Left hindlimb (tissue), 1 donor: Measurements from ENCODE around the gene NPR3.

Experiments
- DNase-seq: peaks from one replicate; pipeline ENCODE4 v3.0.0-alpha.2; 2018

NPR3 gene

DNA sequence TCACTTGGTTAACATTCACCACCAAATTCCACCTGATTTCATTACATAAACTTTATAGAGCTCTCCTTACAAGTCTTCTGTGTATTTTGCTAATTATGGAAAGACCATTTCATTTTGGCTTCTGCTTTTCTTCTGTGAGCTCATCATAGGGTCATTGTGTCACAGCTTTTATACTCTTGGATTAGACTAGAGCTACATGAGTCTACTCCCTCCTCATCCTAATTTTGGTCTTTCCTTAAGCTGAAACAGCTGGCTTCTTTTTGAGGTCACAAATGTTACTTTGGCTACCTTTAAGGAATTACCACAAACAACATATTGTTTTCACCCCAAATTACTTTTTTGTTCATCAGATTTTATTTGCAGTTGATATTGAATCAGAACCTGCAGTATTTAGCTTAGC, 103.0 kb downstream of the NPR3 start:
- DNase-seq, result no peak

DNA sequence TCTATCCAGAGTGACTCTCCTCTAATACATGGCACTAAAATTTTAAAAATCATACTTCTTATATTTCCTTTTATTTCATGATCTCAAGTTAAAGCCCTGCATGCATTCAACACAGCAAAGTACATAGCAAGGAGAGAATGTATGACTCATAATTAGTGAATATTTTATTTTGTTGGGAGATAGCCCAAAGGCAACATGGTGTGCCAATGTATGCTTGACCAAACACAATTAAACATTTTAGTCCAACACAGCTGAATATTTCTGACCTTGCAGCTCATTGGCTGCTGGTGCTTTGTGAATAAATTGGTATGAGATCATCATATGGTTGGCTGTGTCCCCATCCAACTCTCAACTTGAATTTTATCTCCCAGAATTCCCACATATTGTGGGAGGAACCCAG, 103.5 kb downstream of the NPR3 start:
- no peak for DNase-seq

DNA sequence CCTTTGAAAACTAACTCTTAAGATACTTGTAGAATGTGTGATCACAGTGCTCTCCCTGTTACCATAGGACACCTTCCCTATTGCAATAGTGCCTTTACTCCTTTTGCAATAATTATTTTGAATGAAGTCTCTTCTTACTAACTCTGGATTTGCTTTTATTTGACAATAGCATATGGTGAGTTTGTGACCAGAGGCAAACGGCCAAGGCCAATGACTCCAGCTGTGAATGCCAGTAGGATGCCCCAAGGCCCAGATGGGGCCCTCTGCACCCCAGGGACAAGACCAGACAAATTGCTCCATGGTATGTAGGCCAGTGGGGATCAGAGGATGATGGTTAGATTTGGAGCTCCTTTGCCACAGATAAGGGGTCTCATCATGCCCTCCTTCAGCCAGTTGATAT, 116.9 kb downstream of the NPR3 start:
- no peak for DNase-seq

DNA sequence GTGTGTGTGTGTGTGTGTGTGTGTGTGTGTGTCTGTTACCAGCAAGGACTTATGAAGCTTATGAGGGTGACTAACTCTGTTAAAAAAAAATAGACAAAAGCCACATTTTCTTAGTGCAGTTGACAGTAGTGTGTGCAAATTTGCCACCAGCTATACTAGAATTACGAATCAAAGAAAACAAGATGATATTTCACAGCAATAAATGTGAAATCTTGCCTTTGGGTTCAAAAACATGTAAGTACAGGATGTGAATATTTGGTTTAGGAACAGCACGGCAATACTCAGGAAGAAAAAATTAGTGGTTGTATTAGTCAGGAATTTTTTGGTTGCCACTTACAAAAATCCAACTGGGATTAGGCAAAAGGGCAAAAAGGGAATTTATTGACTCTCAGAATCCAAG, 117.4 kb downstream of the NPR3 start:
- DNase-seq, result no peak

DNA sequence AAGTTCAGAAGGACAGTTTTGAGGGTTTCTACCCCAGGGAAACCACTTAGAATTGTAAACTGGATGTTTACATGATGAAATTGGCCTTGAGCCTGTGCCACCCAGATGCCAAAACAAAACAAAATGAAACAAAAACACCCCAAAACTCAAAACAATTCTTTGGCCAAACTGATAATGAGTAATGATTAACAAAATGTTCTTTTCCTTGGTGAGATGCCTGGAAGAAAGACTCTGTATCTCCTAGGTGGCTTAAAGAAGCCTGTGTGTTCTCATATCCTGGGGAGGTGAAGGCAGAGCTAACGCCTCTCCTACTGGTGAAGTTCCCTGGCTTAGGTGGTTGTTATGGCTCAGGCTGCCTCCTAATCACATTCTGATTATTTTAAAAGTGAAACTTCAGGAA, 120.5 kb downstream of the NPR3 start:
- no peak for DNase-seq

DNA sequence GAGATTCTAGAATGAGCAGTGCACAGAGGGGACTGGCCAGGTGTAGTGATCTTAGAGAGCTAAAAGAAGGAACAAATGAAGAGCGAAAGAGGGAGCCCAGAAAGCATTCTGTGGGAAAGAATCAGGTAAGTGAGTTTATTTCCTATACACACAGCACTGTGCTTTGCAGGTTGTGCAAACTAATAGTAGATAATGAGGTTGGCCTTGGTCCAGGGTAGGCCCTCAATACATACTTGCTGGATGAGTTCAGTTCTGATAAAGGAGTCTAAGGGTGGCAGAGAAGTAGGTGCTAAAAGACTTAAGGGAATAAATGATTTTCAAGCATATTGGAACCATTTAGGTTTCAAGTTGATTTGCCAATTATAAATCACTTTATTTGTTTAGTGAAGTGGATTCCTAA, 122.0 kb downstream of the NPR3 start:
- no peak for DNase-seq

DNA sequence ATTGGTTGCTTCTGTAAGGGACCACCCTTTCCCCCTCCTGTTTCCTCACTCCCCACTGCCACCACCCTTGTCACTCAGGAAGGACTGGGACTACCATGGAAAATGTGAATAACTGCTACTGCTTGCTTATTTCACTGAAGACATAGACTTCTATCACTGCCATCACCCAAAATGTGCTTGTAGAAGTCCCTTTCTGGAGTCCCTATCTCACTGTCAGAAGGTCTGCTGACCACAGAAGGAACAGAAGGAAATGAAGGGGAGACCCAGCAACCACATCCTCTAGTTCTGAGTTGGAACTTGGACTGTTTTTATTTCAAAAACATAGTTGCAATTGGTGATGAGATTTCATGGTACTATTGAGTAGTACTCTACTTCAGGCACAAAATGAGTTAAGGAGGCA, 122.5 kb downstream of the NPR3 start:
- no peak for DNase-seq

DNA sequence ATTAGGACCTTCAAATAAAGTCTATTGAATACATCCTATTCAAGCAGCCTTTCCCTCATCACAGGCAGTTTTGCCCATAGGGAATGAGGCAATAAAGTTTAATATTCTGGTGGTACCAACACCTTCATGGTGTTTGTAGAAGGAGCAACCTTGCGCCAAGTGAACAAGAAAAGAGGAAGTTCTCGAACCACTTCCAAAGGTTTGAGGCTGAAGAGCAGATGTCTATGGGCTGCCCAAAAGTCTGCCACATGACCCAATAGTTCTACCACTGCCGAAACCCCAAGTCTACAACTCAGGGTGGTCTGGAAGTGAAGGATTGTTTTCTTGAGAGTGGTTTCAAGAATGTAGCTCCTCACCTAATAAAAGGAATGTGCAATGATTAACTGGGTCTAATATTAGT, 123.1 kb downstream of the NPR3 start:
- DNase-seq, result no peak

DNA sequence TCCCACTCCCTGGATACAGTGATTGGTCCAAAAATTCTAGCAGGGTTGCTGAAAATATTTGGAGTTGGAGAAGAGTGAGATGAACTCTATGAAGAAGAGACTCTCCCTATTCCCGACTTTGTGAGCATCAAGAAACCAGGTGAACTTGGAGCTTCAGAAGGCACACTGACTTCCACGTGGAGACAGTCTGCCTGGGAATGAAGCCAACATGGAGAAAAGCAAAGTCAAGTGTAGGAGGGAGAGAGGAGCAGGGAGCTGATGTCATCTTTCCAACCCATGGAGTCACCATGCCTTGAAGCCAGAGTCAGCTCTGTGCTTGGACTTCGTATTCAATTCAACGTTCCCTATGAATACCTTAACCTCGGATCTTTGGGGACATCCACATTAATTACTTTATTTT, 125.1 kb downstream of the NPR3 start:
- no peak for DNase-seq

DNA sequence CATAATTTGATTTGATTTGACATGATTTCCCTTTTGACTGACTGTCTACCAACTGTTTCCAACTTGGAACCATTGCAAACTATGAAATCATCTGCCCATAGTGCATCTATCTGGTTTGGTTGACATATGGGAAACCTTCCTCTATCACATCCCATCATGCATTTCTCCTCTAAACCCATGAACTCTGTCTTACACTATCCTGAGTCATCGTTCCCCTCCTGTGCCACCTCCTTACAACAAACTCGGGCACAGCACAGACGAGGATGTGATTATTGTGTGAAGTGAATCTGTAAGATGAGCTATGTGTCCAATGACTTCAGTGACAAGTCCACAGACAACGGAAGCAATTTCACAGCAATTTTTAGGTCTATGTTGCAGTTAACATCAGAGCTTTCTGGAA, 126.1 kb downstream of the NPR3 start:
- DNase-seq, result no peak

DNA sequence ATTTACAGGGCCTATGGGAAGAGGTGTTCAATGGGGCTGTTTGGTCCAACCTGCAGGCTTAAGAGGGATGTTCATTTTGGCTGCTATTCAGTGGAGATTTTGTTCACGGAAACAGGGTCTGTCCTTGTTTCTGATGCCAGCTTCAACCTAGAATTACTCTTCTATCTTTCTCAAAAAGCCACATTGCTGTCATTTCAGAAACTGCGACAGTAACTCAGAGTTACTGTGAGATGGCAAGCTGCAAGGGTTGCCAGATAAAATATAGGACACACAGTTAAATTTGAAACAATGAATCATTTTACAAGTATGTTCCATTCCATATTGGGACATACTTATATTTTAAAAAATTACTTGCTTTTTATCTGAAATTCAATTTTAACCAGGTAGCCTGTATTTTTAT, 128.0 kb downstream of the NPR3 start:
- no peak for DNase-seq

DNA sequence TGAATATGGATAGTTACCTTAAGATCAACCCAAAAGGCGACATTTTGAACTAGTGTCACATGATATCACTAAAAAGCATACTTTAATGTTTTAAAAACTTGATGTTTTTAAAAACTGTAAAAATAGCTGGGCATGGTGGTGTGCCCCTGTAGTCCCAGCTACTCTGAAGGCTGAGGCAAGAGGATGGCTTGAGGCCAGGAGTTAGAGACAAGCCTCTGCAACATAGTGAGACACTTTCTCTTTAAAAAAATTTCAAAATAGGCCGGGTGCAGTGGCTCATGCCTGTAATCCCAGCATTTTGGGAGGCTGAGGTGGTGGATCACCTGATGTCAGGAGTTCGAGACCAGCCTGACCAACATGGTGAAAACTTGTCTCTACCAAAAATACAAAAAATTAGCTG, 129.5 kb downstream of the NPR3 start:
- DNase-seq, result no peak
